ENCODE data around the gene PLEKHA4. TPM values are rescaled to one million over a fixed set of nuclear protein-coding genes. Genes with fewer than 3 reads are reported as not detected.
A peak's percentile ranks its signal among the peaks of the same experiment; 100 is the strongest.

The PLEKHA4 gene
- total and polyA plus RNA-seq, 2 of the 13 experiments (the other 11 are each of a cell fraction or from before 2014, with no cell fraction given), result 4.8 to 6.0 TPM

DNA sequence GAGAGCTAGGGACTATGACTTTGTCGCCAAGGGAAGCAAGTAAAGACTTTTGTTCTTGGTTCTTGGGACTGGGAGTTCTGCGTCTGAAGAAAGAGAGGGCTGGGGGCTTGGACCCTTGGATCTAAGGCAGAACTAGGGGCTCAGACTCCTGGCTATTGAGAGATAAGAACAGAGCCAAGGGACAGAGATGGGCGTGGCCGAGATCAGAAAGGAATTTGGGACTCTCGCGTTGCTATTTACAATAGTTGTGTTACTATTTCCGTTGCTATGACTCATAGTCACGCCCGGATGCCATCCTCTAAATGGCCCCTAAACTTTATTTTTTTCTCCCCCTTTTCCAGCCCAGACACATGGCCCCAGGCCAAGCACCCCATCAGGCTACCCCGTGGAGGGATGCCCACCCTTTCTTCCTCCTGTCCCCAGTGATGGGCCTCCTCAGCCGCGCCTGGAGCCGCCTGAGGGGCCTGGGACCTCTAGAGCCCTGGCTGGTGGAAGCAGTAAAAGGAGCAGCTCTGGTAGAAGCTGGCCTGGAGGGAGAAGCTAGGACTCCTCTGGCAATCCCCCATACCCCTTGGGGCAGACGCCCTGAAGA, 4.6 kb upstream of the PLEKHA4 start (continued):
- TF ChIP-seq LRRFIP1 (CRISPR knock-in tag; conservative IDR thresholded peaks at IDR 0.05) (no peak), FOXJ3 (CRISPR knock-in tag; IDR thresholded peaks at IDR 0.05; ENCODE audit: borderline replicate concordance) (peak; percentile 58; the same call in 1 of the 2 replicates), ARID4A (CRISPR knock-in tag; IDR thresholded peaks at IDR 0.05; ENCODE audit: borderline replicate concordance) (0 out of 2 replicates have a peak, but pooled peaks have one; percentile 62), RFXAP (CRISPR knock-in tag; IDR thresholded peaks at IDR 0.05; ENCODE audit: borderline replicate concordance) (no peak; the same call in 1 of the 2 replicates), ZNF382 (CRISPR knock-in tag; IDR thresholded peaks at IDR 0.05; ENCODE audit: borderline replicate concordance) (no peak), ZNF878 (CRISPR knock-in tag; IDR thresholded peaks at IDR 0.05) (0 out of 2 replicates have a peak, but pooled peaks have one; percentile 12), NR2C2 (CRISPR knock-in tag; IDR thresholded peaks at IDR 0.05; ENCODE audit: borderline replicate concordance) (0 out of 2 replicates have a peak, but pooled peaks have one; percentile 7), ZNF34 (CRISPR knock-in tag; IDR thresholded peaks at IDR 0.05; ENCODE audit: borderline replicate concordance) (no peak), ZNF414 (CRISPR knock-in tag; IDR thresholded peaks at IDR 0.05) (0 out of 2 replicates have a peak, but pooled peaks have one; percentile 14), CEBPB (IDR thresholded peaks at IDR 0.05; ENCODE audit: borderline replicate concordance, low read depth, low read length) (no peak), TEAD3 (CRISPR knock-in tag; optimal IDR thresholded peaks at IDR 0.05; ENCODE audit: borderline replicate concordance) (peak; percentile 88), HOMEZ (CRISPR knock-in tag; IDR thresholded peaks at IDR 0.05; ENCODE audit: low read depth) (peak; percentile 54; the same call in 1 of the 2 replicates)
- TF ChIP-seq, protein P1, sequence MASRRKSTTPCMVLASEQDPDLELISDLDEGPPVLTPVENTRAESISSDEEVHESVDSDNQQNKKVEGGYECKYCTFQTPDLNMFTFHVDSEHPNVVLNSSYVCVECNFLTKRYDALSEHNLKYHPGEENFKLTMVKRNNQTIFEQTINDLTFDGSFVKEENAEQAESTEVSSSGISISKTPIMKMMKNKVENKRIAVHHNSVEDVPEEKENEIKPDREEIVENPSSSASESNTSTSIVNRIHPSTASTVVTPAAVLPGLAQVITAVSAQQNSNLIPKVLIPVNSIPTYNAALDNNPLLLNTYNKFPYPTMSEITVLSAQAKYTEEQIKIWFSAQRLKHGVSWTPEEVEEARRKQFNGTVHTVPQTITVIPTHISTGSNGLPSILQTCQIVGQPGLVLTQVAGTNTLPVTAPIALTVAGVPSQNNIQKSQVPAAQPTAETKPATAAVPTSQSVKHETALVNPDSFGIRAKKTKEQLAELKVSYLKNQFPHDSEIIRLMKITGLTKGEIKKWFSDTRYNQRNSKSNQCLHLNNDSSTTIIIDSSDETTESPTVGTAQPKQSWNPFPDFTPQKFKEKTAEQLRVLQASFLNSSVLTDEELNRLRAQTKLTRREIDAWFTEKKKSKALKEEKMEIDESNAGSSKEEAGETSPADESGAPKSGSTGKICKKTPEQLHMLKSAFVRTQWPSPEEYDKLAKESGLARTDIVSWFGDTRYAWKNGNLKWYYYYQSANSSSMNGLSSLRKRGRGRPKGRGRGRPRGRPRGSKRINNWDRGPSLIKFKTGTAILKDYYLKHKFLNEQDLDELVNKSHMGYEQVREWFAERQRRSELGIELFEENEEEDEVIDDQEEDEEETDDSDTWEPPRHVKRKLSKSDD (CRISPR knock-in tag; IDR thresholded peaks at IDR 0.05; ENCODE audit: low read depth), result no peak
- TF ChIP-seq, protein P2, sequence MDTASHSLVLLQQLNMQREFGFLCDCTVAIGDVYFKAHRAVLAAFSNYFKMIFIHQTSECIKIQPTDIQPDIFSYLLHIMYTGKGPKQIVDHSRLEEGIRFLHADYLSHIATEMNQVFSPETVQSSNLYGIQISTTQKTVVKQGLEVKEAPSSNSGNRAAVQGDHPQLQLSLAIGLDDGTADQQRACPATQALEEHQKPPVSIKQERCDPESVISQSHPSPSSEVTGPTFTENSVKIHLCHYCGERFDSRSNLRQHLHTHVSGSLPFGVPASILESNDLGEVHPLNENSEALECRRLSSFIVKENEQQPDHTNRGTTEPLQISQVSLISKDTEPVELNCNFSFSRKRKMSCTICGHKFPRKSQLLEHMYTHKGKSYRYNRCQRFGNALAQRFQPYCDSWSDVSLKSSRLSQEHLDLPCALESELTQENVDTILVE (CRISPR knock-in tag; IDR thresholded peaks at IDR 0.05), result no peak
